Activated CD4-positive, alpha-beta memory T cell treated with anti-CD3 and anti-CD28 coated beads for 36 hours (primary cell): Measurements from ENCODE around the gene TMCC1. TPM values are rescaled to one million over a fixed set of nuclear protein-coding genes. Genes with fewer than 3 reads are reported as not detected.
A peak's percentile ranks its signal among the peaks of the same experiment; 100 is the strongest.
"Not testable (repeated sequence)": the region's sequence is repeated elsewhere in the genome, so short reads cannot be mapped to it uniquely, and the experiment has no call there.

Source experiments
- CTCF ChIA-PET: fragments of 350-600 bp; sonication (Branson Sonifier 250); formaldehyde crosslinking; loops from one replicate; lab custom pipeline; 2021; ENCODE audit warnings: antibody characterized with exemption, inconsistent platforms; lab: Charles Lee
- POLR2A ChIA-PET: fragments of 350-600 bp; sonication (Branson Sonifier 250); formaldehyde crosslinking; loops from one replicate; lab custom pipeline; 2021; ENCODE audit warnings: antibody characterized with exemption; lab: Charles Lee
- DNase-seq: peaks from one replicate; pipeline ENCODE4 v3.0.0-alpha.2; 2020
- H3K27ac Mint-ChIP-seq: one replicate; pipeline ENCODE4 v1.8.0; 2021; ENCODE audit warnings: mixed read lengths
- H3K27me3 Mint-ChIP-seq: one replicate; pipeline ENCODE4 v1.8.0; 2021; ENCODE audit warnings: mixed read lengths
- H3K36me3 Mint-ChIP-seq: one replicate; pipeline ENCODE4 v1.8.0; 2021; ENCODE audit warnings: mixed read lengths
- H3K4me1 Mint-ChIP-seq: one replicate; pipeline ENCODE4 v1.8.0; 2021; ENCODE audit warnings: low read depth, mixed read lengths
- H3K4me3 Mint-ChIP-seq: one replicate; pipeline ENCODE4 v1.8.0; 2021; ENCODE audit warnings: mild to moderate bottlenecking, mixed read lengths
- H3K9me3 Mint-ChIP-seq: one replicate; pipeline ENCODE4 v1.8.0; 2021; ENCODE audit warnings: mixed read lengths
- intact Hi-C: fragments of 100-400 bp; cut with micrococcal nuclease; formaldehyde crosslinking; loops from one replicate; pipeline ENCODE4 v1.15.1; 2023
- total RNA-seq, 2 experiments: library from RNA; stranded (reverse); gene quantifications; one replicate each; pipeline ENCODE4 v1.2.3, GENCODE V29; 2021

The TMCC1 gene
- total RNA-seq, 2 experiments from 2014 or later = 20.6 to 20.8 TPM

DNA sequence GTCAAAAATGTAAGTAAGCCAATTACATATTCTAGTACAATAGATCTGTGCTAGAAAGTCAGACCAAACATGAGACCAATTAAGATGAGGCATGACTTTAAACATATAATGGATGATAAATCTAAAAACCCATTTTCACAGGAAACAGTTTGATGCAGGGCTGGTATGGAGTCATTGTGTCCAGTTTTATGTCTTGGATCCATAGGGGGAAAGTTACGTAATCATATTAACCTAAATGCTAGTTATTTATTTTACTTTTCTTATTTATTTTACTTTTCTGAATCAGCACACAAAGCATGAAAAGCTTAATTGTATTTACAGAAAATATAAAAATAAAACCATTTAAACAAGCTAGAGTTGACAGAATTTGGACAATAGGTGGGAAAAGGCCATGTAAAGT, 26.3 kb upstream of the TMCC1 start:
- ChIA-PET POLR2A (no interaction called here), CTCF (interaction anchor here (1.3 kb wide), 1 partner anchor 14 kb away, joined by 3 read pairs; no protein-coding TSS in a partner anchor)
- no peak for DNase-seq
- peaks cover 43% of the 10 kb centered on the region for H3K9me3 Mint-ChIP-seq
- H3K4me3 Mint-ChIP-seq = no peak overlapping the region
- peaks cover 4% of the 10 kb centered on the region for H3K27me3 Mint-ChIP-seq
- H3K4me1 Mint-ChIP-seq = no peaks in the 10 kb centered on the region
- intact Hi-C loops = no loop called here
- H3K27ac Mint-ChIP-seq = no peak overlapping the region
- H3K36me3 Mint-ChIP-seq = peaks cover 15% of the 10 kb centered on the region

DNA sequence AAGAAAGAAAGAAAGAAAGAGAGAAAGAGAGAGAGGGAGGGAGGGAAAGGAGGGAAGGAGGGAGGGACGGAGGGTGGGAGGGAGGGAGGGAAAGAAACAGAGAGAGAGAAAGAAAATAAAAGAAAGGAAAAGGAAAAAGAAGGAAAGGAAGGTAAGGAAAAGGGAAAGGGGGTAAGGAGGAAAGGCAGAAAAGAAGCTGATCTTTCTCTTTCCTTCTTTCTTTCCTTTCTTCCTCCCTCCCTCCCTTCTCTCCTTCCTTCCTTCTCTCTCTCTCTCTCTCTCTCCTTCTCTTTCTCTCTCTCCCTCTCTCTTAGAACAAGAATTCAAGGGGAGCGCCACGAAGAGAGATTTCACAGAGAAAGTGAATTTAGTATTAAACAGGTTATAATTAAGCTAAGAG, 25.8 kb upstream of the TMCC1 start:
- CTCF ChIA-PET = interaction anchor here (1.3 kb wide), 1 partner anchor 15 kb away, joined by 3 read pairs; no protein-coding TSS in a partner anchor
- intact Hi-C loops = no loop called here
- no peak for DNase-seq
- Mint-ChIP-seq H3K4me3 (no peak overlapping the region), H3K27ac (no peak overlapping the region), H3K9me3 (peaks cover 44% of the 10 kb centered on the region), H3K4me1 (no peaks in the 10 kb centered on the region), H3K27me3 (peaks cover 3% of the 10 kb centered on the region), H3K36me3 (peaks cover 13% of the 10 kb centered on the region)
- POLR2A ChIA-PET = no interaction called here

DNA sequence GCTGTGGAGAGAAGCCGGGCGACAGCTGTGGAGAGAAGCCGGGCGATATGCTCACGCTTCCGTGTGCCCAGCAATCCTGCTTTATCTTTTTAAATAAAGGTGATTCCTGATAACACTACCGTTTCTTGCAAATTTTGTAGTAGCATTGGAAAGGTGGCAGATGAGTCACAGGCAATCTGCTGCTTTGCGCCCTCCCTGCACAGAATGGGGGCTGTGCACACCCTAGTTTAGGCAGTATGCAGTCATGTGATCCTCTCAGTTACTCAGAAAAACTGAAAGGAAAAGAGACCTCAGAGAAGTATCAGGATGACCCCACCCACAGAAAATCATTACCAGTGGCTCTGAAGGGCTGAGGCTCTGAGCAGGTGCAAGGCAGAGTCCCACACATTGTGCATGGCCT, 24.9 kb upstream of the TMCC1 start:
- H3K4me1 Mint-ChIP-seq = no peaks in the 10 kb centered on the region
- ChIA-PET CTCF (no interaction called here), POLR2A (no interaction called here)
- intact Hi-C loops = no loop called here
- H3K27ac Mint-ChIP-seq = no peak overlapping the region
- H3K27me3 Mint-ChIP-seq = peaks cover 3% of the 10 kb centered on the region
- peaks cover 13% of the 10 kb centered on the region for H3K36me3 Mint-ChIP-seq
- no peak overlapping the region for H3K4me3 Mint-ChIP-seq
- DNase-seq = no peak
- H3K9me3 Mint-ChIP-seq = peaks cover 44% of the 10 kb centered on the region

DNA sequence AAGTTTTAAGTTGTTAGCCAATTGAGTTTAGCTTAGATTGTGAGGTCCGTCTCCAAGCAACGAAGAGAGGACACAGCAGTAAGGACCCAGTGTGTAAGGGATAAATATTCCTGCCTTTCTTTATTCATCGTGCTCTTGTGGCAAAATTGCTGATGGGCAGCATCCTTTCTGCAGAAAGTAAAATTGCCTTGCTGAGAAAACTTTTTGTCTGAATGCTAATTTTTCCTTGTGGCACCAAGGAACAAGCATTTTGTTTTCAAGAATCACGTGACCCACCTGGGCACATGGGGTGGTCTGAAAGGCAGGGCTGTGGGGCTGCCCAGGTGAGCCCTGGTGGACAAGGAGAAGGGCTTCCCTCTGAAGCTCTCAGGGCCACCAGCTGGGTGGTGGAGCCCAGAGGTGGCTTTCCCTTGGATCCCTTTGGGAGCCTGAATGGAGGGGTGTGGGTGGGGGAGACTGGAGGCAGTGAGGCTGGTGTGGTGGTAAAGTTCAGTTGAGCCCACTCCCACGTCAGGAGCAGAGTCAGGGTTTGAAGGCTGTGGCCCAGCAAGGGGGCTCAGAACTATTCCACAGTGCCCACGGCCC, 24.0 kb upstream of the TMCC1 start:
- CTCF ChIA-PET = no interaction called here
- no peak overlapping the region for H3K4me3 Mint-ChIP-seq
- POLR2A ChIA-PET = no interaction called here

DNA sequence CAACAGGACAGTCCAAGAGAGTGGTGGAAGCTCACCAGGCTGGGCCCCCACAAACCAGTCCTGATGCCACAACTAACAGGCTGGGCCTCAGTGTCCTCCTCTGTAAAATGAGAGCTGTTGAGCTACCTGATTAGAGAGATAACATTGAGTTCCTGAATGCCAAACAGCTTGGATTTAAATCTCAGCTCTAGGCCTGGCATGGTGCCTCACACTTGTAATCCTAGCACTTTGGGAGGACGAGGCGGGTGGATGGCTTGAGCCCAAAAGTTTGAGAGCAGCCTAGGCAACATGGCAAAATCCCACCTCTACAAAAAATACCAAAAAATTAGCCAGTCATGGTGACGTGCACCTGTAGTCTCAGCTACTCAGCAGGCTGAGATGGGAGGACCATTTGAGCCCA, 20.1 kb upstream of the TMCC1 start:
- no peaks in the 10 kb centered on the region for H3K4me1 Mint-ChIP-seq
- intact Hi-C loops = no loop called here
- ChIA-PET POLR2A (no interaction called here), CTCF (no interaction called here)
- no peak overlapping the region for H3K4me3 Mint-ChIP-seq
- DNase-seq = no peak
- H3K27me3 Mint-ChIP-seq = no peaks in the 10 kb centered on the region
- peaks cover 37% of the 10 kb centered on the region for H3K9me3 Mint-ChIP-seq
- H3K36me3 Mint-ChIP-seq = peaks cover 13% of the 10 kb centered on the region
- H3K27ac Mint-ChIP-seq = no peak overlapping the region

More for the DNA sequence above, 24.0 kb upstream of the TMCC1 start:
- Mint-ChIP-seq H3K4me1 (no peaks in the 10 kb centered on the region), H3K27ac (no peak overlapping the region), H3K27me3 (no peaks in the 10 kb centered on the region), H3K36me3 (peaks cover 13% of the 10 kb centered on the region), H3K9me3 (peaks cover 44% of the 10 kb centered on the region)
- intact Hi-C loops = no loop called here
- no peak for DNase-seq

DNA sequence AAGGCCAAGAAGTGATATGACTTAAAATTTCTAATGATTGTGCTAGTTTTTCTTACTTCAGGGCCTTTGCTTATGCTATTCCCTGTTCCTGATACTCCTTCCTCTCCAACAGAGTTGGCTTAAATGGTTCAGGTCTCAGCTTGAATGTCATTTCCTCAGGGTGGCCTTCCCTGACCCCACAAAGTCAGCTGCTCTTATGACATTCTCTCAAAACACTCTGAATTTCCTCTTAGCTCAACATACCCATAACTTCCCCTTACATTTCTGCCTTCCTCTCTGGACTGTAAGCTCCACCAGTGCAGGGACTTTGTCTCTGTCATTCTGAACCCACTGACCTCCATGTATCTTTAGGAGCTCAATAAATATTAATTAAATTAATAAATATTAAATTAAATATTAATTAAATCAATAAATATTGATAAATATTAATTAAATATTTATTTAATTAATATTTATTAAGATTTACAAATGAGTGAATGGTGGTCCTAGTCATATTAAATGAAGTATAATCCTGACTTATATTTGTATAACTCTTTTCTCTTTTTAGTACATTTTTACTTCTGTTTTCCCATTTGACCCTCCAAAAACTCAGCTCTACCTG, 17.9 kb upstream of the TMCC1 start:
- H3K27ac Mint-ChIP-seq = no peak overlapping the region
- intact Hi-C loops = no loop called here

DNA sequence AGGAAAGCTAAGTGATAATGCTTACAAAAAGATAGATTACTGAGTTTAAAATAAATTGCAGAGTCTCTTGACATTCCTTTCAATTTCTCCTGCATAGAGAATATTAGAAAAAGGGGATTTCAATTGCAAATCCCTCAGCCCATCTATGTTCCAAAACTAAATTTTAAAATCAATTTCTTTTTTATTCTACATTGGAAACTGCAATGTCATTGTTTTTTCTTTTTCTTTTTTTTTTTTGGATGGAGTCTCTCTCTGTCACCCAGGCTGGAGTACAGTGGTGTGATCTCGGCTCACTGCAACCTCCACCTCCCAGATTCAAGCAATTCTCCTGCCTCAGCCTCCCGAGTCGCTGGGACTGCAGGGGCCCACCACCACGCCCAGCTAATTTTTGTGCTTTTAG, 15.7 kb upstream of the TMCC1 start:
- peaks cover 30% of the 10 kb centered on the region for H3K9me3 Mint-ChIP-seq
- H3K4me1 Mint-ChIP-seq, H3K27ac Mint-ChIP-seq, DNase-seq, POLR2A ChIA-PET, CTCF ChIA-PET, intact Hi-C loops, H3K27me3 Mint-ChIP-seq, H3K4me3 Mint-ChIP-seq: not testable (repeated sequence)
- H3K36me3 Mint-ChIP-seq = peaks cover 21% of the 10 kb centered on the region

More for the DNA sequence above, 17.9 kb upstream of the TMCC1 start:
- POLR2A ChIA-PET = no interaction called here
- CTCF ChIA-PET = no interaction called here
- Mint-ChIP-seq H3K4me3 (no peak overlapping the region), H3K36me3 (peaks cover 11% of the 10 kb centered on the region), H3K9me3 (peaks cover 25% of the 10 kb centered on the region), H3K4me1 (no peaks in the 10 kb centered on the region), H3K27me3 (no peaks in the 10 kb centered on the region)
- DNase-seq = no peak

DNA sequence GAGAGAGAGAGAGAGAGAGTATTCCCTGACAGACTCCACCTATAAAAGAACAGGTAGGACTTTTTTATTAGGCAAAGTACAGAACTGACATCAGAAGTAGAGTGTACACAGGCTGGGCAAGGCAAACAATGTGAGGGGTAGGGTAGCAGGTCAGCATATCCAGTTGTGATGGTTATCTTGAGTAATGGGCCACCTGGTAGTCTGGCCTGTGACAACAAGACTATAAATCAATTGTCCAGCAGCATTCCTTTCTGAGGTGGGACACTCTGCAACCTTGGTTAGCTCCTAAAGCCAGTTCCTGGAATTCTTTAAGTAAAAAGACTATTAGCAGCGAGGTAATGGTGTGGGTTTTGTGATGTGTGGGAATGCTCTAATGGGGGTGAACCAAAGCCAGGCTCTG, 14.9 kb upstream of the TMCC1 start:
- Mint-ChIP-seq H3K36me3 (peaks cover 24% of the 10 kb centered on the region), H3K27me3 (no peaks in the 10 kb centered on the region), H3K4me1 (no peaks in the 10 kb centered on the region), H3K4me3 (no peak overlapping the region), H3K27ac (no peak overlapping the region), H3K9me3 (peaks cover 32% of the 10 kb centered on the region)
- DNase-seq = no peak
- ChIA-PET CTCF (no interaction called here), POLR2A (no interaction called here)
- intact Hi-C loops = no loop called here

DNA sequence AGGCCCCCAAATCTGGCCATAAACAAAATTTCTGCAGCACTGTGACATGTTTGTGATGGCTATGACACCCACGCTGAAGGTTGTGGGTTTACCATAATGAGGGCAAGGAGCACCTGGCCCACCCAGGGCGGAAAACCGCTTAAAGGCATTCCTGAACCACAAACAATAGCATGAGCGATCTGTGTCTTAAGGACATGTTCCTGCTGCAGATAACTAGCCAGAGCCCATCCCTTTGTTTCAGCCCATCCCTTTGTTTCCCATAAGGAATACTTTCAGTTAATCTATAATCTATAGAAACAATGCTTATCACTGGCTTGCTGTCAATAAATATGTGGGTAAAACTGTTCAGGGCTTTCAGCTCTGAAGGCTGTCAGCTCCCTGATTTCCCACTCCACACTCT, 7.8 kb upstream of the TMCC1 start:
- H3K4me1 Mint-ChIP-seq, POLR2A ChIA-PET, DNase-seq, H3K4me3 Mint-ChIP-seq, CTCF ChIA-PET, H3K27me3 Mint-ChIP-seq, H3K27ac Mint-ChIP-seq, intact Hi-C loops: not testable (repeated sequence)
- Mint-ChIP-seq H3K9me3 (peaks cover 21% of the 10 kb centered on the region), H3K36me3 (peaks cover 15% of the 10 kb centered on the region)

DNA sequence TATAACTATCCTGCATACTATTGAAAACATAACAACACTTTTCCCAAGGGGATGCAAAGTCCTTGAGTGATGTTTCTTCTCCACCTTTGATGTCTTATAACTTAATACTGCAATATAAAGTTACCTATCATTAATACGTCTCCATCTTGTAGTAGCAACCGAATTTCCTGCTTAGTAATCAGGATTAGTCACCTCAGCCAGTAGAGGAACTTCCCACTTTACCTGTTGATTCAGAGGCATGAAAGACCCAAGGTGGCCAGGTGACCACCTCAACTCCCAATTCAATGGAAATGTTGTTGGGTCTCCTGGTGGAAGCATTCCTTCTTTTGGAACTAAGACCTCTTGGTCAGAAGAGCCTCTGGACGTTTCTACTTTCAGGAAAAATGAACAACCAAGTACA, 3.5 kb upstream of the TMCC1 start:
- H3K4me3 Mint-ChIP-seq = no peak overlapping the region
- CTCF ChIA-PET = no interaction called here
- intact Hi-C loops = no loop called here
- no peaks in the 10 kb centered on the region for H3K36me3 Mint-ChIP-seq
- no peak for DNase-seq
- H3K27me3 Mint-ChIP-seq = no peaks in the 10 kb centered on the region
- H3K27ac Mint-ChIP-seq = no peak overlapping the region
- POLR2A ChIA-PET = no interaction called here
- peaks cover 9% of the 10 kb centered on the region for H3K4me1 Mint-ChIP-seq
- no peaks in the 10 kb centered on the region for H3K9me3 Mint-ChIP-seq

DNA sequence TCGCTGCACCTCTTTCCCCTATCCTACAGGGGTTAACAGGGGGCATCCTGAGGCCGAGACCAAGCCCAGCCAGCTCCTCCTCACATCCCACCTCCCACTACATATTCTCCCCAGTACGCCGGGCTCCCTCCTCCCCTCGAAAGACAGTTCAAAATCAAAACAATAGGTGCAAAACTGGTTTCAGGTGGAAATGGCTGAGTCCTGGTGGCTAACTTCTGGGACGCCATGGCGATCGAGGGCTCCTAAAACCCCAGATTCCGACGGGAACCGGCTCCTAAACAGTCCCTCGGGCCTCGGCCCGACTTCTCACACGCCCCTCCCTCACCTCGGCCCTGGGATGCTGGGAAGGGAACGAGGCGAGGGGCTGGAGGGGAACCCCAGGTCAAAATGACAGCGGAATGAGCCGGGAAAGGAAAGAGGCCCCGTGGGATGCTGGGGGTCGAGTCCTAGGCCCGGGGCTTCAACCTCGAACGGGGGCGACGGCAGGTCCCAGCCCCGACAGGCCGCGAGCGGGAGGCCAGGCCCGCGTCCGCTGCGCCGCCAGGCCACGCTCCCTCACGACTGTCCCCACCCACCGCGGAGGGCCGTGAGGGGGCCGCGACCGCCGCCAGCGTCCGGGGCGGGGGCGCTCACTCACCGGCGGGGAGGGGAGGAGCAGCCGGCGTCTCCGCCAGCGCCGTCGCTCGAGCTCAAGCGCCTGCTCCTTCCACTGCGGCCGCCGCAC, 492 bp downstream of the TMCC1 start:
- H3K27ac Mint-ChIP-seq = peak overlapping the region; percentile 82
- intact Hi-C loops = loop anchor here (1.0 to 5.0 kb wide), 4 partner anchors 219 to 494 kb away; partner anchors contain the start of gene IFT122
- DNase-seq = peak; percentile 75
- CTCF ChIA-PET = interaction anchor here (0.7 to 2.4 kb wide), 5 partner anchors 31 to 265 kb away, joined by 3 to 7 read pairs (median 3); no protein-coding TSS in a partner anchor
- no peaks in the 10 kb centered on the region for H3K36me3 Mint-ChIP-seq
- no peaks in the 10 kb centered on the region for H3K27me3 Mint-ChIP-seq
- H3K9me3 Mint-ChIP-seq = no peaks in the 10 kb centered on the region
- peaks cover 41% of the 10 kb centered on the region for H3K4me1 Mint-ChIP-seq
- H3K4me3 Mint-ChIP-seq = peak overlapping the region; percentile 88
- POLR2A ChIA-PET = interaction anchor here (0.6 kb wide), 1 partner anchor 19 kb away, joined by 3 read pairs; no protein-coding TSS in a partner anchor

DNA sequence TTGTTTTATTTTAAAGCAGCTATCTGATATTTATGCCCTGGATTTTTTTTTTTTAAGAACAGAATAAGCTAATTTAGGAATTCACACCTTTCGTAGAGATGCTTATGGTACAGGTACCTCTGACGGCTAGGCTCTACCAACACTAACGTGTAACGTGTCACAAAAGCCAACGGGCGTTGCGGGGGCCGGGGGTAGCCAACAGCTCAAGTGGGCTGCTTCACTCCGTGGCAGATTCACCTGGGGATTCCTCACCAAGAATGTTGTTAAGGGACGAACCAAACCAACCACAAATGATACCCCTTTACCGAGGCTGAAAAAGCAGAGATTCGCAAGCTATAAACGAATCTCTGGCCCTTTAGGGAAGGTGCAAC, 1.0 kb downstream of the TMCC1 start:
- CTCF ChIA-PET = interaction anchor here (0.7 to 2.4 kb wide), 5 partner anchors 30 to 265 kb away, joined by 3 to 7 read pairs (median 3); no protein-coding TSS in a partner anchor
- POLR2A ChIA-PET = interaction anchor here (0.6 kb wide), 1 partner anchor 603 kb away, joined by 3 read pairs; no protein-coding TSS in a partner anchor
- Mint-ChIP-seq H3K4me3 (peak overlapping the region; percentile 88), H3K27ac (peak overlapping the region; percentile 82), H3K36me3 (peaks cover 3% of the 10 kb centered on the region), H3K9me3 (no peaks in the 10 kb centered on the region), H3K27me3 (no peaks in the 10 kb centered on the region), H3K4me1 (peaks cover 46% of the 10 kb centered on the region)
- intact Hi-C loops = loop anchor here (5.0 kb wide), 1 partner anchor 220 kb away; no protein-coding TSS in a partner anchor
- peak; percentile 22 for DNase-seq
